SK-N-SH treated with all-trans-retinoic acid at 6 μM for 48 hours (cell line): Measurements from ENCODE around the gene NAPA.

ENCODE experiments used
- ATAC-seq: fragments of 200-7000 bp; cut with Tn5 transposase; 3 replicates; pipeline ENCODE4 v1.9.1; 2020; ENCODE audit warnings: mild to moderate bottlenecking, moderate library complexity
- ARNTL ChIP-seq: fragments of 450-650 bp; formaldehyde crosslinking; IDR thresholded peaks from 2 replicates; pipeline ENCODE4 v1.5.0; 2020; ENCODE audit warnings: low read depth, mild to moderate bottlenecking, moderate library complexity, borderline replicate concordance
- BACH2 ChIP-seq: fragments of 250-450 bp; sonication (Bioruptor Pico); IDR thresholded peaks from 2 replicates; pipeline ENCODE4 v1.9.0; 2021; ENCODE audit warnings: mild to moderate bottlenecking, borderline replicate concordance
- CSDC2 ChIP-seq: fragments of 250-450 bp; sonication (Bioruptor Pico); IDR thresholded peaks from 2 replicates; pipeline ENCODE4 v1.5.0; 2020; ENCODE audit warnings: mild to moderate bottlenecking, moderate library complexity
- ESRRG ChIP-seq: fragments of 250-450 bp; sonication (Bioruptor Pico); IDR thresholded peaks from 2 replicates; pipeline ENCODE4 v1.6.1; 2021; ENCODE audit warnings: mild to moderate bottlenecking
- ISL1 ChIP-seq: fragments of 250-450 bp; sonication (Bioruptor Pico); IDR thresholded peaks from 2 replicates; pipeline ENCODE4 v2.1.2; 2022; ENCODE audit warnings: mild to moderate bottlenecking, moderate library complexity
- OSR1 ChIP-seq: fragments of 250-450 bp; sonication (Bioruptor Pico); IDR thresholded peaks from 2 replicates; pipeline ENCODE4 v1.8.0; 2022; ENCODE audit warnings: moderate library complexity, mild to moderate bottlenecking, inconsistent platforms
- PPARA ChIP-seq: fragments of 250-450 bp; sonication (Bioruptor Pico); IDR thresholded peaks from 2 replicates; pipeline ENCODE4 v1.5.0; 2020; ENCODE audit warnings: mild to moderate bottlenecking, borderline replicate concordance
- RARB ChIP-seq: fragments of 250-450 bp; sonication (Bioruptor Pico); IDR thresholded peaks from 2 replicates; pipeline ENCODE4 v1.8.0; 2021; ENCODE audit warnings: mild to moderate bottlenecking, moderate library complexity
- SNAI2 ChIP-seq: fragments of 250-450 bp; sonication (Bioruptor Pico); IDR thresholded peaks from 2 replicates; pipeline ENCODE4 v1.5.0; 2020; ENCODE audit warnings: mild to moderate bottlenecking, moderate library complexity
- TCF4 ChIP-seq: fragments of 250-450 bp; sonication (Bioruptor Pico); IDR thresholded peaks from 2 replicates; pipeline ENCODE4 v1.8.0; 2021; ENCODE audit warnings: mild to moderate bottlenecking, moderate library complexity, borderline replicate concordance
- ZFP3 ChIP-seq: fragments of 250-450 bp; sonication (Bioruptor Pico); IDR thresholded peaks from 2 replicates; pipeline ENCODE4 v1.5.0; 2020; ENCODE audit warnings: mild to moderate bottlenecking, moderate library complexity
- ZNF565 ChIP-seq: fragments of 450-650 bp; formaldehyde crosslinking; conservative IDR thresholded peaks from 2 replicates; pipeline ENCODE4 v1.5.0; 2020; ENCODE audit warnings: low read depth, mild to moderate bottlenecking, moderate library complexity
- ZNF70 ChIP-seq: fragments of 450-650 bp; formaldehyde crosslinking; IDR thresholded peaks from 2 replicates; pipeline ENCODE4 v1.5.0; 2020; ENCODE audit warnings: mild to moderate bottlenecking, moderate library complexity
- TF ChIP-seq, protein P1 (sequence below): fragments of 250-450 bp; sonication (Bioruptor Pico); IDR thresholded peaks from 2 replicates; pipeline ENCODE4 v1.5.0; 2020; ENCODE audit warnings: mild to moderate bottlenecking, moderate library complexity
- TF ChIP-seq, protein P2 (sequence below): fragments of 250-450 bp; sonication (Bioruptor Pico); IDR thresholded peaks from 2 replicates; pipeline ENCODE4 v1.8.0; 2020; ENCODE audit warnings: mild to moderate bottlenecking, moderate library complexity, borderline replicate concordance
- TF ChIP-seq, protein P3 (sequence below): fragments of 250-450 bp; sonication (Bioruptor Pico); IDR thresholded peaks from 2 replicates; pipeline ENCODE4 v1.8.0; 2021; ENCODE audit warnings: low read depth, mild to moderate bottlenecking, moderate library complexity, borderline replicate concordance
- TF ChIP-seq, protein P4 (sequence below): fragments of 250-450 bp; sonication (Bioruptor Pico); IDR thresholded peaks from 2 replicates; pipeline ENCODE4 v1.5.1; 2020; ENCODE audit warnings: low read depth, mild to moderate bottlenecking, moderate library complexity

Gene NAPA

DNA sequence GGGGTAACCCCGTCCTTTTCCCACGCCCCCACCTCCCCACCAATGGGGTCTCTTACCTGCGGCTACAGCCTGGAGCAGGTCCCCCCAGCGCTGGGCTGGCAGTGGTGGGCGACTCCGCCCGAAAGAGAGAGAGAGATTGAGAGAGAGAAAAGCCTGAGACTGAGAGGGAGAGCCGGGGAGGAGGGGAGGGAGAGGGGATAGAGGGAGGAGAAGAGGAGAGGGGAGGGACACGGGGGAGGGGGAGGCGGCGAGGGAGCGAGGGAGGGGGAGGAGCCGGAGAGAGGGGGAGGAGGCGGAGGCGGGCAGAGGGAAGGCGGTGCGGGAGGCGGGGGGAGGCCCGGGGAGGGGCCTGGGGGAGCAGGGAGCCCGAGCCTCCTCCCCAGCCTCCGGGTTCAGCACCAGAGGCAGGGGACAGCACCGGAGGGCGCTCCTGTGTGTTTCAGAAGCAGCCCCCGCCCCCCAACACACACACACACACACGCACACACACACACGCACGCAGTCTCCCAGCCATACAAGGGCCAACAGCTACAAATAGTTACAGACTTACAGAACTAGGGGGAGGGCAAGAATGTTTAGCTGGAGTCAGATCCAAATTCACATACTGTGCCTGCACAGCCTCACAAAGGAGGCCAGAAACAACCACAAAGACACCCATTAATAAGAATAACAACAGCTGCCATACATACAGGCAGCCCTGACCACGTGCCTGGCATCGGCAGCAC lies 43.0 kb downstream of the NAPA start, which contains the start of gene SLC8A2:
SLC8A2 (minus strand) TSS at position 161 of the 725 bp plus-strand sequence. CDS start 5,490 bp downstream, outside the sequence.
- TF ChIP-seq, protein P1, sequence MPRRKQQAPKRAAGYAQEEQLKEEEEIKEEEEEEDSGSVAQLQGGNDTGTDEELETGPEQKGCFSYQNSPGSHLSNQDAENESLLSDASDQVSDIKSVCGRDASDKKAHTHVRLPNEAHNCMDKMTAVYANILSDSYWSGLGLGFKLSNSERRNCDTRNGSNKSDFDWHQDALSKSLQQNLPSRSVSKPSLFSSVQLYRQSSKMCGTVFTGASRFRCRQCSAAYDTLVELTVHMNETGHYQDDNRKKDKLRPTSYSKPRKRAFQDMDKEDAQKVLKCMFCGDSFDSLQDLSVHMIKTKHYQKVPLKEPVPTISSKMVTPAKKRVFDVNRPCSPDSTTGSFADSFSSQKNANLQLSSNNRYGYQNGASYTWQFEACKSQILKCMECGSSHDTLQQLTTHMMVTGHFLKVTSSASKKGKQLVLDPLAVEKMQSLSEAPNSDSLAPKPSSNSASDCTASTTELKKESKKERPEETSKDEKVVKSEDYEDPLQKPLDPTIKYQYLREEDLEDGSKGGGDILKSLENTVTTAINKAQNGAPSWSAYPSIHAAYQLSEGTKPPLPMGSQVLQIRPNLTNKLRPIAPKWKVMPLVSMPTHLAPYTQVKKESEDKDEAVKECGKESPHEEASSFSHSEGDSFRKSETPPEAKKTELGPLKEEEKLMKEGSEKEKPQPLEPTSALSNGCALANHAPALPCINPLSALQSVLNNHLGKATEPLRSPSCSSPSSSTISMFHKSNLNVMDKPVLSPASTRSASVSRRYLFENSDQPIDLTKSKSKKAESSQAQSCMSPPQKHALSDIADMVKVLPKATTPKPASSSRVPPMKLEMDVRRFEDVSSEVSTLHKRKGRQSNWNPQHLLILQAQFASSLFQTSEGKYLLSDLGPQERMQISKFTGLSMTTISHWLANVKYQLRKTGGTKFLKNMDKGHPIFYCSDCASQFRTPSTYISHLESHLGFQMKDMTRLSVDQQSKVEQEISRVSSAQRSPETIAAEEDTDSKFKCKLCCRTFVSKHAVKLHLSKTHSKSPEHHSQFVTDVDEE (CRISPR knock-in tag), result peak; percentile 49; the same call in 1 of the 2 replicates
- TF ChIP-seq CSDC2 (CRISPR knock-in tag), result peak; percentile 75; the same call in 1 of the 2 replicates
- TF ChIP-seq, protein P2, sequence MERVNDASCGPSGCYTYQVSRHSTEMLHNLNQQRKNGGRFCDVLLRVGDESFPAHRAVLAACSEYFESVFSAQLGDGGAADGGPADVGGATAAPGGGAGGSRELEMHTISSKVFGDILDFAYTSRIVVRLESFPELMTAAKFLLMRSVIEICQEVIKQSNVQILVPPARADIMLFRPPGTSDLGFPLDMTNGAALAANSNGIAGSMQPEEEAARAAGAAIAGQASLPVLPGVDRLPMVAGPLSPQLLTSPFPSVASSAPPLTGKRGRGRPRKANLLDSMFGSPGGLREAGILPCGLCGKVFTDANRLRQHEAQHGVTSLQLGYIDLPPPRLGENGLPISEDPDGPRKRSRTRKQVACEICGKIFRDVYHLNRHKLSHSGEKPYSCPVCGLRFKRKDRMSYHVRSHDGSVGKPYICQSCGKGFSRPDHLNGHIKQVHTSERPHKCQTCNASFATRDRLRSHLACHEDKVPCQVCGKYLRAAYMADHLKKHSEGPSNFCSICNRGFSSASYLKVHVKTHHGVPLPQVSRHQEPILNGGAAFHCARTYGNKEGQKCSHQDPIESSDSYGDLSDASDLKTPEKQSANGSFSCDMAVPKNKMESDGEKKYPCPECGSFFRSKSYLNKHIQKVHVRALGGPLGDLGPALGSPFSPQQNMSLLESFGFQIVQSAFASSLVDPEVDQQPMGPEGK (CRISPR knock-in tag), result peak; percentile 89
- TF ChIP-seq ZNF565, result no peak
- no peak for TF ChIP-seq RARB (CRISPR knock-in tag)
- TF ChIP-seq, protein P3, sequence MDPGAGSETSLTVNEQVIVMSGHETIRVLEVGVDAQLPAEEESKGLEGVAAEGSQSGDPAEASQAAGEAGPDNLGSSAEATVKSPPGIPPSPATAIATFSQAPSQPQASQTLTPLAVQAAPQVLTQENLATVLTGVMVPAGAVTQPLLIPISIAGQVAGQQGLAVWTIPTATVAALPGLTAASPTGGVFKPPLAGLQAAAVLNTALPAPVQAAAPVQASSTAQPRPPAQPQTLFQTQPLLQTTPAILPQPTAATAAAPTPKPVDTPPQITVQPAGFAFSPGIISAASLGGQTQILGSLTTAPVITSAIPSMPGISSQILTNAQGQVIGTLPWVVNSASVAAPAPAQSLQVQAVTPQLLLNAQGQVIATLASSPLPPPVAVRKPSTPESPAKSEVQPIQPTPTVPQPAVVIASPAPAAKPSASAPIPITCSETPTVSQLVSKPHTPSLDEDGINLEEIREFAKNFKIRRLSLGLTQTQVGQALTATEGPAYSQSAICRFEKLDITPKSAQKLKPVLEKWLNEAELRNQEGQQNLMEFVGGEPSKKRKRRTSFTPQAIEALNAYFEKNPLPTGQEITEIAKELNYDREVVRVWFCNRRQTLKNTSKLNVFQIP (CRISPR knock-in tag), result no peak
- TF ChIP-seq BACH2 (CRISPR knock-in tag), result no peak
- TF ChIP-seq SNAI2 (CRISPR knock-in tag), result peak; percentile 64; the same call in 1 of the 2 replicates
- 0 out of 2 replicates have a peak, but pooled peaks have one; percentile 53 for TF ChIP-seq ZFP3 (CRISPR knock-in tag)
- TF ChIP-seq, protein P4, sequence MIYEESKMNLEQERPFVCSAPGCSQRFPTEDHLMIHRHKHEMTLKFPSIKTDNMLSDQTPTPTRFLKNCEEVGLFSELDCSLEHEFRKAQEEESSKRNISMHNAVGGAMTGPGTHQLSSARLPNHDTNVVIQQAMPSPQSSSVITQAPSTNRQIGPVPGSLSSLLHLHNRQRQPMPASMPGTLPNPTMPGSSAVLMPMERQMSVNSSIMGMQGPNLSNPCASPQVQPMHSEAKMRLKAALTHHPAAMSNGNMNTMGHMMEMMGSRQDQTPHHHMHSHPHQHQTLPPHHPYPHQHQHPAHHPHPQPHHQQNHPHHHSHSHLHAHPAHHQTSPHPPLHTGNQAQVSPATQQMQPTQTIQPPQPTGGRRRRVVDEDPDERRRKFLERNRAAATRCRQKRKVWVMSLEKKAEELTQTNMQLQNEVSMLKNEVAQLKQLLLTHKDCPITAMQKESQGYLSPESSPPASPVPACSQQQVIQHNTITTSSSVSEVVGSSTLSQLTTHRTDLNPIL (CRISPR knock-in tag), result 0 out of 2 replicates have a peak, but pooled peaks have one; percentile 30
- peak; percentile 70 for ATAC-seq

DNA sequence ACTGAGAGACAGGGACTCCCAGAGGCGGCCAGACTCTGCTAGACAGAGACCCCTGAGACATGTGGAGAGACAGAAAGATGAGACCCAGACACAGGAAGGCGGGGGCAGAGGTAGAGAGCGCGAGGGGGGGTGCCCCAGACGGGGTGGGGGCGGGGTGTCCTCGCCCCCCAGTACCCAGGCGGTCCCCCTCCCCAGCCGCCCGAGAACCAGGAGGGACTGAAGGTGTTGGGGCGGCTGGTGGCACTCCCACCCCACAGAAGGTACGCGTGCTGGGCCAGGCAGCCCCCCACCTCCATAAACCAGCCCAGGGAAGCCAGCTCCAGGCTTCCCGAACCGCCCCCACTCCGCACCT lies 43.5 kb downstream of the NAPA start:
- TF ChIP-seq BACH2 (CRISPR knock-in tag), result no peak
- ATAC-seq, result no peak

DNA sequence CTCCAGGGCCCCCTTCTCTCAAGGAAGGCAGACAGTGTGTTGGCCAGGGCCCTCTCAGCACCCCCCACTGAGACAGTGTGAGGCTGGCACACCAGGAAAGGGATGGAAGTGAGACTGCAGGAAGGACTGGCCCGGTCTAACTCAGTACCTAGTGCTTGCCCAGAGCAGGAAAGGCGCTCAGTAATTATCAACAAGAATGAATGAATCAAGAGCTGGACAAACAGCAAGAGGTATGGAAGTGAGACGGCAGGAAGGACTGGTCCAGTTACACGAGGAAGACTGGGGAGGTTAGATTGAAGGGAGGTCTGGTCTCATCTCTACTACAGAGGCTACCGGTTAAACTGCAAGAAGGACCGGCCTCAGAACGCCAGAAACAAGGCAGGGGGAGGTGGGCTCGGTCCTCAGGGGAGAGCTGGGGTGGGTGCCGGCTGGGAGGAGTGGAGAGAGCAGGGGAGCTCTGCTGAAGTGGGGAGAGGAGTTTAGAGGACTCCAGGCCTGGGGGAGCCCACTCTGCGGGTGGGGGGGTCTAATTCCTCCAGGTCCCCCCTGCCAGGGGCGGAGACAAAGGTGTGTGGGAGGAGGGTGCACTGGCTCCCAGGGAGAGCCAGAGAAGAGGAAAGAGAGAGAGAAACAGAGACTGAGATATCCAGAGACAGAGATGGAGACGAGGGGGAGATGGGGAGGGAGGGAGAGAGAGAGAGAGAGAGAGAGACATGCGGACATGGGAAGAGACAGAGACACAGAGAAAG lies 44.2 kb downstream of the NAPA start:
- no peak for ATAC-seq
- TF ChIP-seq ZNF70 (CRISPR knock-in tag), result peak; percentile 89
- TF ChIP-seq, protein P2 (CRISPR knock-in tag), result no peak

DNA sequence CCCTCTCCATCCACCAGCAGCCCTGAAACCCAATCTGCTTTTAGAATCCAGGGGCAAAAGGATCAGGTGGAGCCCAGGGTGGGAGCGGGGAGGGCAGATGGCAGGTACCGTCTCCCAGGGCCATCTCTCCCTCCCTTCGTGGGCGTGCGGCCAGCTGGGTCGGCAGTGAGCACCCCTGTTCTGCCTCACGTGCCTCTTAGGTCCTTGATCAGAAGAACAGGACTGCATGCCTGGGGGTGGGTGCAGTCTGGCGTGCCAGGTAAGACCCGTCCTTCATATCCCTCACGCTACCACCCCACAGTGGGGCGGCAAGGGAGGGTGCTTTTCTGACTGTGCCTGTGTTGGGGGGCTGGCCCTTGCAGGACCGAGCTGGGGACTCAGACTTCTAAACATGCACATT lies 45.1 kb downstream of the NAPA start:
- ATAC-seq, result no peak
- TF ChIP-seq BACH2 (CRISPR knock-in tag) (no peak), ARNTL (no peak), ZFP3 (CRISPR knock-in tag) (no peak), ESRRG (CRISPR knock-in tag) (no peak), ZNF70 (CRISPR knock-in tag) (no peak), SNAI2 (CRISPR knock-in tag) (no peak), OSR1 (CRISPR knock-in tag) (no peak), ISL1 (CRISPR knock-in tag) (no peak), RARB (CRISPR knock-in tag) (no peak), PPARA (CRISPR knock-in tag) (no peak), TCF4 (CRISPR knock-in tag) (no peak), CSDC2 (CRISPR knock-in tag) (no peak)
- TF ChIP-seq, protein P4 (CRISPR knock-in tag), result no peak
- TF ChIP-seq, protein P2 (CRISPR knock-in tag), result no peak
- TF ChIP-seq, protein P3 (CRISPR knock-in tag), result no peak
- TF ChIP-seq, all 23 proteins: peak for 0
